Hematopoietic multipotent progenitor cell (in vitro differentiated cells): ENCODE measurements around the gene RBM33. TPM values are rescaled to one million over a fixed set of nuclear protein-coding genes. Genes with fewer than 3 reads are reported as not detected.

Experiments used
- DNase-seq, 3 donors: peaks; one replicate each; pipeline ENCODE4 v3.0.0-alpha.2; 2011 to 2015; ENCODE audit warnings: low read depth in 2 of 3, low spot score in 2 of 3
- total RNA-seq: library from RNA; depleted of rRNA; stranded (reverse); fragments of >200 nt; gene quantifications from one replicate; pipeline ENCODE4 v1.2.3, GENCODE V29; 2012

RBM33 gene
- total RNA-seq, 1 donor: 36.4 TPM

GRCh38 chr7:155625557-155625956 is 18.9 kb upstream of the RBM33 start:
- no peak for DNase-seq

DNA sequence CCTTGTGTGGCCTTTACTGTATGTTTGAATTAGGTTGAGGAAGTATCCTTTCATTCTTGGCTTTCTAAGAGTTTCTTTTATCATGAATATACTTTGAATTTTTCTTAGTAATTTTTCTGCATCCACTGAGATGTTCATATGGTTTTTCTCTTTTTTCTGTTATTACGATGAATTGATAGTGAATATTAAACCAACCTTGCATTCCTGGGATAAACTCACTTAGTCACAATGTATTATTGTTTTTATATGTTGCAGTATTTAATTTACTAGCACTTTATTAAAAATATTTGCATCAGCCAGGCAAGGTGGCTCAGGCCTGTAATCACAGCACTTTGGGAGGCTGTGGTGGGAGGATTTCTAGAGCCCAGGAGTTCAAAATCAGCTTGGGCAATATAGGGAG is 15.3 kb upstream of the RBM33 start:
- no peak for DNase-seq

DNA sequence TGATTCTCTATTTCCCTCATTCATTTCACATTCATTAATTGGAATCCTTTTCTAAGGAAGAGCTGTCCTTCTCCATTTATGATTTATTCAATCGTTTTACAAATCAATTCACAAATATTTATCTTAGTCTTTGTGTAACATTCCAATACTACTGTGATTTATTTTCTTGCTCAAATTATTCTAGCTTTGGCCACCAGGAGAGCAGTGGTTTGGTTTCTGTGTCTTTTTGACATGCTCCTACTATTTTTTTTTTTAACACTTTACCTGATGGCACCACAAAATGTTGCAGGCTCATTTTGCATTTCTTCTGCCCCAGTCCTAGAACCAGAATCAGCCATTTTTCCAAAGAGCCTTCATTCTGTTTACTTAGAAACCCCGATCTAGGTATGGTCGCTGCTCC is 13.3 kb upstream of the RBM33 start:
- no peak for DNase-seq

DNA sequence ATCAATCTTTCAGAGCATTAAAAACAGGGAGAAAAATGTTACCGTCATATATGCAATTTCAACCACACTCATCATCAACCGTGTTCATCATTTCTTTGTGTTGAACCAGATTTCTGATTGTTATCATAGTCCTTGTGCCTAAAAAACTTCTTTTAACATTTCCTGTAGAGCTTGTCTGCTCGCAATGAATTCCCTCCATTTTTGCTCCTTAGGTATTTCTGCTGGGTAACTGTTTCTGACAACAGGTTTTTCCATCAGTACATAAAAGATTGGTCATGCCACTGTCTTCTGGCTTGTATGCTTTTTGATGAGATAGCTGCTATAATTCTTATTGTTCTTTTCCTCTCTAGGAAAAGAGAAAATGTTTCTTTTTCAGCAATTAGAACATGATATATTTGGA is 8.6 kb upstream of the RBM33 start:
- no peak for DNase-seq

- no peak for DNase-seq
These were observed 7.3 kb upstream of the RBM33 start for GRCh38 chr7:155637155-155637554.

- no peak for DNase-seq
These were observed 6.1 kb upstream of the RBM33 start for GRCh38 chr7:155638366-155638765.

- DNase-seq: no peak
These were observed 4.4 kb upstream of the RBM33 start for GRCh38 chr7:155639958-155640520.

- no peak for DNase-seq
These were observed 3.8 kb upstream of the RBM33 start for GRCh38 chr7:155640629-155641028.

GRCh38 chr7:155643804-155644177 is 670 bp upstream of the RBM33 start:
- DNase-seq: no peak

DNA sequence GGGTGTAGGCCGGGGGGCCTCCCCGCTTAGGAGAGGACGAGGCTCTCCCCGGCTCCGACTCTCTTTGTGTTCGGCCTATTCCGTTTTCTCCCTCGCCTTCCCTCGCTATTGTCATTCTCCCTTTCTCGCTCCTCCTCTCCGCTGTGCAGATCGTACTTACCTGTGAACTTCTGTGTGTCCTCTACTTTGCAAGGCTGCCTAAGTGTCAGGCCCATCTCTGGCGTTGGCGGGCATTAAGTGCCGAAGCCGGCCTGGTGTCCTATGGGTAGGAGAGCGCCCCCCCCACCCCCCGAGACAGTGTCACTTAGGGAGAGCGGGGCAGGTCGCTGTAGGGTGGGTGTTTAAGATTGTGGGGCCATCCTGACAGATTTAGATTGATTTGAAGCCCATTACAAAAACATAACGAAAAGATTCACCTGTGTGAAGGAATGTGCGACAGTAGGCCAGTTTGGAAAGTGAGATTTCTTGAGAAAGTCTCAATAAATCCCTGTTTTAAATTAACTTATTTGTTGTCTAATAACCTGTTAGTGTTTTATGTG is 579 bp downstream of the RBM33 start:
- DNase-seq: peak; percentile 22 to 66 (median 56)

GRCh38 chr7:155645662-155646061 is 1.2 kb downstream of the RBM33 start:
- no peak for DNase-seq

DNA sequence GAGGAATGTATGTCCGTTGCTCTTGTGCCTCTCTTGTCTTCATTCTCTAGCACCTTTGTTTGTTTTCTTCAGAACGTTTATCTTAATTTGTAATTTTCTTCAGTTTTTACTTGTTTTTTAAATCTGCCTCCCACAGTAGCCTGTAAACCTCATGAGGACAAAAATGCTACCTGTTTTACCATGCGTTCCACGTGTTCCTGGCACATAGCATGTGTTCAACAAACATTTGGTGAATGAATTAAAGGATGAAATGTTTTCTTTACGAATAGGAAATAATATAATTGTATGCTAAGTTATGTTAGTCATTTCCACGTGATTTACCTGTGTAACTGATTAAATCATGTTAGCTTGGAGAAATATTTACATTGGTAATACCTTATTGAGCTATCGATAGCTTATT is 2.2 kb downstream of the RBM33 start:
- DNase-seq: no peak

- no peak for DNase-seq
These were observed 2.8 kb downstream of the RBM33 start for GRCh38 chr7:155647302-155647701.

DNA sequence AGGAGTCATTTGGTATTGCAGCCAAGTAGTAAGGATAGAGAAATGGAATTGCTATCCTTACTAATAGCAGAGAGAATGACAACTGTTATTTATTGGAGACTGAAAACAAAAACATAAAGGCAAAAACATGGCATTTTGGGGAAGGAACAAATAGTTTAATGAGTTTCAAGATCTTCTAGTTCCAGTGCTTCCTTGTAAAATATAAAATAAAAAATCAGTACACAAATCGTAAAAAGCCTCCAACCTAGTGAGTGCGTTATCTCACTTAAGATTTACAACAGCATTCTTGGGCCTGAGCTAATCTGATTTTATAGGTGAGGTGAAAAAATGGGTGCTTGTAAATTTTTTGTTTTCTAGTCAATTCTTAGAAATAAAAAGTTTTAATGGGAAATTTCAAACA is 3.3 kb downstream of the RBM33 start:
- no peak for DNase-seq

- DNase-seq: peak in 1 of 3 donors; percentile 36
These were observed 4.4 kb downstream of the RBM33 start for GRCh38 chr7:155648752-155649339.

- no peak for DNase-seq
These were observed 5.1 kb downstream of the RBM33 start for GRCh38 chr7:155649588-155649987.

DNA sequence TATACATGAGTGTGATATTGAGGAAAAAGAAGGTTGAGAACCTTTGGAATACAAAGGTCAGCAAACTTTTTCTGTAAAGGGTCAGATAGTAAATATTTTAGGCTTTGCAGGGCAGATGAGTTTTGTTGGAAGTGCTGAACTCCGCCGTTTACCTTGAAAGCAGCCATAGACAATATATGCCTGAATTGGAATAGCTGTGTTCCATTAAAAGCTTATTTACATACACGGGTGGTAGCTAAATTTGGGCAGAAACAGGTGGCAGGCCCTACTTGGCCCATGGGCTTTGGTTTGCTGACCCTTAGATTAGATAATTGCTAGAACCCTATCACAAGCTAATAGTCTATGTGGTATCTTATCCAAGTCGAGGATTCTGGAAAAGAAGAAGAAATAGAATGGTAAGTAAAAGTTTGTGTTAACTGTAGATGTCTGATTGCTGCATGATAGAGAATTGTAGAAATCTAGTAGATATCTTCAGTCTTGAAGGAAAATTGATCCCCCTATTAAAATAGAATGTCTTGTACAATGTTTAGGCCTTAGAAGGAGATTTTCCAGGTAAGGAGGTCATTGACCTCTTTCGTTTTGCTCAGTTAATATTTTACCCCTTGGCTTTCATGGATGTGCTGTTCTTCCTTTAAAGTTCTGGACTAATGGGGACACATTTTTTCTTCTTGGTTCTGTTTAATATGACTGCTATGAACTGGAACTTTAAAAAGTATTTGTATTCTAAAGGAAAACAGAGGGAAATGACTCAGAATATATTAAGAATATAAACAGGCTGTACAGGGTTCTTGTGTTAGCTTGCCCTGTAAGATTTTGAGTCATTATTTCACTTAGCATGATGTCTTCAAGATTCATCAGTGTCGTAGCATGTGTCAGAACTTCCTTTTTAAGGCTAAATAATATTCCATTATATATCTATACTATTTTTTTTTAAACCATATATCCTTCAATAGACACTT is 8.0 kb downstream of the RBM33 start:
- no peak for DNase-seq

- no peak for DNase-seq
These were observed 9.3 kb downstream of the RBM33 start for GRCh38 chr7:155653803-155654202.

- DNase-seq: no peak
These were observed 12.4 kb downstream of the RBM33 start for GRCh38 chr7:155656891-155657290.

GRCh38 chr7:155660059-155660757 is 15.7 kb downstream of the RBM33 start:
- DNase-seq: no peak

DNA sequence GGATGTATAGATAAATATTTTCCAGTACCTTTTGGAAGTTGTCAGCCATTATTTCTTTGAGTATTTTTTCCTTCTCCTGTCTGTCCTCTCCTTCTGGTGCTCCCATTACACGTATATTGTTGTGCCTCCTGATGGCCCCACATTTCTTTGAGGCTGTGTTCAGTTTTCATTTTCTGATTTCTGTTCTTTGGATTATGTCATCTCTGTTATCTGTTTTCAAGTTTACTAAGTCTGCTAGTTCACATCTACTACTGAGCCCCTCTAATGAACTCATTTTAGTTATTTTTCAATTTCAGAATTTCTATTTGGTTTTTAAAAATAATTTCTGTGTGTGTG is 16.3 kb downstream of the RBM33 start:
- DNase-seq: no peak
